Non-pigmented ciliary epithelial cell (primary cell): ENCODE data around the gene DLG2.
"Not testable (repeated sequence)": the region's sequence is repeated elsewhere in the genome, so short reads cannot be mapped to it uniquely, and the experiment has no call there.

Experiments
- DNase-seq: peaks from one replicate; pipeline ENCODE4 v3.0.0-alpha.2; 2010; ENCODE audit warnings: low read depth

DLG2 gene

GRCh38 chr11:84993386-84993785, 633.8 kb downstream of the DLG2 start:
- no peak for DNase-seq

- DNase-seq: no peak
These were observed 637.0 kb downstream of the DLG2 start for GRCh38 chr11:84990141-84990540.

GRCh38 chr11:84987686-84988187, 639.4 kb downstream of the DLG2 start:
- not testable (repeated sequence) for DNase-seq

- DNase-seq: no peak
These were observed 645.8 kb downstream of the DLG2 start for GRCh38 chr11:84981301-84981700.

GRCh38 chr11:84969103-84969502, 658.0 kb downstream of the DLG2 start:
- peak; percentile 79 for DNase-seq

- no peak for DNase-seq
These were observed 661.7 kb downstream of the DLG2 start for GRCh38 chr11:84965484-84965883.

- peak; percentile 14 for DNase-seq
These were observed 663.9 kb downstream of the DLG2 start for GRCh38 chr11:84963240-84963639.

GRCh38 chr11:84962018-84962417, 665.1 kb downstream of the DLG2 start:
- DNase-seq: no peak

- DNase-seq: no peak
These were observed 668.8 kb downstream of the DLG2 start for GRCh38 chr11:84958295-84958694.

- no peak for DNase-seq
These were observed 676.4 kb downstream of the DLG2 start for GRCh38 chr11:84950569-84951270.

GRCh38 chr11:84947970-84948580, 679.1 kb downstream of the DLG2 start:
- DNase-seq: peak; percentile 66

- no peak for DNase-seq
These were observed 680.1 kb downstream of the DLG2 start for GRCh38 chr11:84947070-84947469.

- no peak for DNase-seq
These were observed 696.3 kb downstream of the DLG2 start for GRCh38 chr11:84930863-84931262.

GRCh38 chr11:84929738-84930137, 697.4 kb downstream of the DLG2 start:
- DNase-seq: no peak

- no peak for DNase-seq
These were observed 702.9 kb downstream of the DLG2 start for GRCh38 chr11:84924154-84924692.

- no peak for DNase-seq
These were observed 703.7 kb downstream of the DLG2 start for GRCh38 chr11:84923489-84923888.

GRCh38 chr11:84922836-84923235, 704.3 kb downstream of the DLG2 start:
- no peak for DNase-seq

- DNase-seq: no peak
These were observed 704.8 kb downstream of the DLG2 start for GRCh38 chr11:84922212-84922805.

- DNase-seq: no peak
These were observed 712.6 kb downstream of the DLG2 start for GRCh38 chr11:84914511-84914910.

- no peak for DNase-seq
These were observed 717.4 kb downstream of the DLG2 start for GRCh38 chr11:84909740-84910139.

GRCh38 chr11:84906995-84907394, 720.1 kb downstream of the DLG2 start:
- no peak for DNase-seq

- no peak for DNase-seq
These were observed 721.7 kb downstream of the DLG2 start for GRCh38 chr11:84905411-84905810.

- no peak for DNase-seq
These were observed 724.7 kb downstream of the DLG2 start for GRCh38 chr11:84902445-84902844.
